ENCODE data around the gene ZFP3.
"Not testable (repeated sequence)": the region's sequence is repeated elsewhere in the genome, so short reads cannot be mapped to it uniquely, and the experiment has no call there.

The ZFP3 gene

DNA sequence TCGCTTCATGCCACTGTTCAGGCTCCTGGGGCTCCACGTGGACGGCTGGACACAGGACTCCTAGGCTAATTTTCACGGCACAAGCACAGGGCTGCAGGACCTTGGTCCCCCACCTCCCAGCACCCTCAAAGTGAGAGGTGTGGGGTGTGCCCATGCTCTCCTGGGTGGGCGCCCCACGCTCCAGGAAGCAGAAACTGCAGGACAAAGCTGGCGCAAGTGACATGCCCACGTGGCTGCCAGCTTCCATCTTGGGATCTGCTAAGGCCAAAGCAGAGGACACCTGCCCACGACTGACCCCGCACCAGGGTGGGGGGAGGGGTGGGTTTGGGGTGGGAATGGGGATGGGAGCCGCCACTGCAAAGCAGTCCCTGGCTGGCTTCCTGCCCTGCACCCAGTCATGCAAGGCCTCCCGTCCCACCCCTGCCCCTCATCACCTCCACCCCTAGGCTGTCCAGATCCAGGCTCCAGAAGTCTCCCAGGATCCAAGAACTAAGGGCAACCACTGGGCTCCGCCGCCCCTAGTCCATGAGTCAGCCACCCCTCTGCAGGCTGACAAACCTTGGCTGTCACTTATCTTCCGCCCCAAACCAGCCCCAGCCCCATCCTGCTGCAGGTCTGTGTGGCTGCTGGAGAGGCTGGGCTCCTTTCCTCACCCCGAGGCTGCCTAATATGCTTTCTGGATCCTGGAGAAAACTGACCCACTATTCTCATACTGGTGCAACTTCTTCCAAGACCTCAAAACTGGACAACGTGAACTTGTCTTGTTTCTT is 48.6 kb downstream of the ZFP3 start:
- DNase-seq: no peak

DNA sequence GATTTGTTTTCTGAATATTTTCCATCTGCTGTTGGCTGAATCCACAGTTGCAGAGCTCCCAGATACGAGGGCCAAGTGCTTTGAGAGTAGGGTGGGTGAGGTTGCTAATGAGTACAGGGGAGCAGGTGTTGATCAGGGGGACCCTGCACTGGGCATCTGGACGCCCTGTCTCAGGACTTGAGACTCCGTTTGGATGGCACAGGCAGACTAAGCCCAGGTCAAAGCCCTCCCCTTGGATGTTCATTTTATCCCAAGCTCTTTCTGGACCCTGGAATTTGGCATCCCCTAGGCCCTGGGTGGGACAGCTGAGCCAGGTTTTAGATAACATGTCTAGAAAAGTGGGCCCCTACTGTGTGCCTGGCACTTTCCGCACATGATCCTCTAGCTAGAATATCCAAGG is 49.6 kb downstream of the ZFP3 start:
- DNase-seq: no peak

DNA sequence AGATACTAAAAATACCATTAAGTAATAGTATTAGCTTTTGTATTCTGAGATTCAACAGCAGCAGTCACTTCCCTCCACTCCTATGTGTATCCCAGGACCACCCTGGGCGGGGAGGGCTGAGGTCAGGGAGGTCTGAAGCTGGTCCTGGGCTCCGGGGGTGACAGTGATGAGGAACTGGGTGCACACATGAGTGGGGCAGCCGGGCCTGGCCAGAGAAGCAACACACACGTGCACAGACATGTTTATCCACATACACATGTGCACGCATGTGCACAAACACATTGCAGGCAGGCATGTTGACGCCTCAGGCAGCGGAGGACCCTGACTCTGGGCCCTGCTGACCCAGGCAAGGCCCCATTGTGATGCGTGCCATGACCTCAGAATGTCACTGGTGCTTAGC is 50.1 kb downstream of the ZFP3 start:
- not testable (repeated sequence) for DNase-seq

DNA sequence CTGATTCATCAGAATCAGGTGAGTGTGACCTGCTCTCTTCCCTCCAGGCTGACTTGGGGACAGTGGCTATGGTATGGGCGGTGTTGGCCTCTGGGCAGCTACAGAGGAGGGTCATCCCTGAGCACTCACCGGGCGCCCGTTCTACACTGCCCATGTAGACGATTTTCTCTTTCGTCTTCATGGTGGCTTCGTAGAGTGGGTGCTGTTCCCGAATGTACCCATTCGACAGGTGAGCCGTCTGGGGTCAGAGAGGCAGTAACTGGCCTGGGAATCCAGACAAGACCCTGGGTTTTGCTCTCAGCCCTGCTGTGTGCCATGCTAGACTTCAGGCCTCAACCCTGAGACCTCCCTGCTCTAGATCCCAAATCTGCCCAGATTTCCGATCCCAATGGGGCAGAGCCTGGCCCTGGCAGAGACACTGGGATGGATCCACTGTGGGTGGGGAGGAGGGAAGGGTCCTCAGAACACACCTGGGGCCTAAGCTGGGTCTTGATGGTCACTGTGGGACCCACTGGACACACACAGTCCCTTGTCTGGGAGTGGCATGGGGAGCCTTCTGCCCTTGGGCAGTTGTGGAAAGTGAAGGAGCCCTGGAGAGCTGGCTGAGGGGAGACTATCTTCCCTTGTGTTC is 50.8 kb downstream of the ZFP3 start:
- no peak for DNase-seq

DNA sequence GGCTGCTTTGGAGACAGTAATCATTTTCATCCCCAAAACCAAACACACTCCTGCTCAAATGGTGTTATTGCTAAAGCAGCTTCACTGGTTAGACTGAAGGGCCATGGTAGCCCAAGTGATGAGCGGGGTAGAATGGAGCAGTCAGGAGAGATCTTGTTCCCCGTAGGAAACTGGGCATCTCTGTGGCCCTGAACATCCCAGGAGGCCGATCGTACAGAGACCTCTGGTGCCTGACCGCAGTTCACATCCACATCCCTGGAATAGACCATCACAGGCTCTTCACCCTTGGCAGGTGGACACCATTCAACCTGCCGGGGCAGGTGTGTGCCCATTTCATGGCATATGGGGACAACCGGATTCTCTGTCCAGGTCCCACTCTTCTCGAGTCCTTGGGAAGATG is 51.5 kb downstream of the ZFP3 start:
- not testable (repeated sequence) for DNase-seq

DNA sequence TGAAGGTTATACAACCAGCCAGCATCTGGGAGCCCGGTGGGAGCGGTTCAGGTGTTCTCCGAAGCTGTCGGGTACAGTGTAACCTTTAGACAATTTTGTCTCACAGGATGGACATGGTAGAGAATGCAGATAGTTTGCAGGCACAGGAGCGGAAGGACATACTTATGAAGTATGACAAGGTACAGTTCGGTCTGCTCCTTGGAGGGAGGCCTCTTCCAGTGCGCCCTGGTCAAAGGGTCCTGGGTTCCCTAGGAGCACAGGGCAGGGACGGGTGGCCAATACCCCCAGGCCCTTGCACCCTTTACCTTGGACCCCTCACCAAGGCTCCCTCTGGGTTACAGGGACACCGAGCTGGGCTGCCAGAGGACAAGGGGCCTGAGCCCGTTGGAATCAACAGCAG is 52.0 kb downstream of the ZFP3 start:
- DNase-seq: not testable (repeated sequence)

DNA sequence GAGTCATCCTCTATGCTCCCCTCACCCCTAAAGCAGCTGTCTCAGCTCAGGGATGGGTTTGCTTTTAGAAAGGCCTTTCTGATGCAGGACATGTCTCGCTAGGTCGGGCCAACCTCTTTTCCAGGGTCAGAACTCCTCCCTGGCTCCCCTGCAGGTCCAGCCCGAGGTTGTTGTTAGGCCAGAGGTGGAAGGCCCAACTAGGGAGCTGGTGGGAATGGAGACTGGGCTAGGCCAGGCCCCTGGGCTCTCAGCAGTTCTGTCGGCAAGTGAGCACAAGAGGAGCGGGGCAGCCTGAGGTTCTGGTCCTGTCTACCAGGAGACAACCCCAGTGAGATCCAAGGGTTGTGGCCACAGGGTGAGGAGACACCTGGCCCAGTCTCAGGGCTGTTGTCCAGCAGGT is 52.4 kb downstream of the ZFP3 start:
- DNase-seq: not testable (repeated sequence)

DNA sequence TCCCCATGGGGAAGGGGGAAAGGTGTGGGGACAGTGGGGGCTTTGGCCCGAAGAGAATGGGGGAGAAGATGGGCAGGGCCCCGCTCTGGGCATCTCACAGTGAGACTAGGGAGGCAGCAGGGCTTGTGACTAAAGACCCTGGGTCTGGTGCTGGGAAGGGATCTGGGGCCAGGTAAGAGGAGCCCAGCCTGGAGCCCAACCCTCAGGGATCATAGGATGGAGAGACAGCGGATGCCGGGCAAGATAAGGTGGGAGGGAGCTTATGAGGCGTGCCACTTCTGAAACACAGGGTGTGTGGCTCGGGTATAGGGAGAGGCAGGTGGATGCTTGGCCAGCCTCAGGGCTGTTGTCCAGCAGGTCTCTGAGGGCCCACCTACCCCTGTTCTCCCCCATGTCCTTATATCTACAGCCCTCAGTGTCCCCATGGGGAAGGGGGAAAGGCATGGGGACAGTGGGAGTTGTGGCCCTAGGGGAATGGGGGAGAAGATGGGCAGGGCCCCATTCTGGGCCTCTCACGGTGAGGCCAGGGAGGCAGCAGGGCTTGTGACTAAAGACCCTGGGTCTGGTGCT is 53.0 kb downstream of the ZFP3 start:
- no peak for DNase-seq

DNA sequence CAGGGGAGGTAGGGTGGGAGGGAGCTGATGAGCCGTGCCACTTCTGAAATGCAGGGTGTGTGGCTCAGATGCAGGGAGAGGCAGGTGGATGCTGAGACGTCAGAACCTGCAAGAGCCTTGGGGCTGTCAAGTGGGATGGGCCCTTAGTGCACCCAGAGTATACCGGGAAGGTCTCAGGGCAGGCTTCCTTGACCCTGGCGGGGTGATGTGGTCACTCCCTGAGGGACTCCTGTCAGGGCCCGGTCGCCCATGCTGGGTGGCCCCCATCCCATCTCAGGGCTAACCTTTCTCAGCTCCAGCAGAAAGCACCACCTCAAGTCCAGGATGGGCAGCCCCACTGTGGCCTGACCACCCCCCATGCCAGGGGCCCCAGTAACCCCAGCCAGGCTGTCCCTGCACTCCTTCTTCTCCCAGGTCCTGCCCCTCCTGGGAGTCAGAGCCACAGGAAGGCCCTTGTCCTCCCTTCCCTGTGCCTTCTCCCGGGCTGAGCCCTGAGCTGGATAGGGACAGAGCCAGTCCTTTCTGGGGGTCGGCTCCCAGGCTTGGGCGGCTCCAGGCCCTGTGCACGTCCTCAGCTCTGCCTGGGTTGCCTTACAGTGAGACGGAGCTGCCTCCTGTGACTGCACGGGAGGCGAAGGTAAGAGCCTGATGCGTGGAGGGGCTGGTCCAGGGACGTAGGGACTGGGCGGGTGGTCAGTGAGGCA is 53.7 kb downstream of the ZFP3 start:
- not testable (repeated sequence) for DNase-seq

DNA sequence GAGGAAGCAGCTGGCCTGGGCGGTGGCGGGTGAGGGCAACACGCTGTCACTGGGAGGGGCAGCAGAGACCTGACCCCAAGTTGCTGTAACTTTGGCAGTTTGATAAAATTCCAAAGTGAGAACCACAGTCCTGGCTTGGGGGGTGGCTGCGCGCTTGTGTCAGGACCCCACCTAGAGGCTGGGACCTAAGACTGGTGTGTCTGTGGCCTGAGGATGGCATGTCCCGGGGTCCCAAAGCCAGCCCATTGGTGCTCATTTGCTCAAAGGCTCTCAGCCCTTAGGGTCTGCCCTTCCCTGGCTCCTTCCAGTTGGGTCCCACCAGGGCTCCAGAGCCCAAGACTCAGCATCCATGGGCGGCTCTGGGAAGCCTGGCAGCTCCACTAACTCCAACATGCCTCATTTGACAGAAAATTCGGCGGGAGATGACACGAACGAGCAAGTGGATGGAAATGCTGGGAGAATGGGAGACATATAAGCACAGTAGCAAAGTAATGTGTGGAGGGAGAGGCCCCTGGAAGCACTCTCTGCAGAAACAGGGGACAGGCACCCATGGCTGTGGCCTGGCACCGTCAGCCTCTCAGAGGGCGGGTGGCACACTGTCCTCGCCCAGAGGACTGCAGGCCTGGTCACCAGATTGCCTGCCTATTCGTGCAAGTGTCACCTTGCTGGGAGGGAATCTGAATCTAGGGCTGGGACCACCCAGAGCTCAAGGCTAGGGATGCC is 54.4 kb downstream of the ZFP3 start:
- DNase-seq: not testable (repeated sequence)

DNA sequence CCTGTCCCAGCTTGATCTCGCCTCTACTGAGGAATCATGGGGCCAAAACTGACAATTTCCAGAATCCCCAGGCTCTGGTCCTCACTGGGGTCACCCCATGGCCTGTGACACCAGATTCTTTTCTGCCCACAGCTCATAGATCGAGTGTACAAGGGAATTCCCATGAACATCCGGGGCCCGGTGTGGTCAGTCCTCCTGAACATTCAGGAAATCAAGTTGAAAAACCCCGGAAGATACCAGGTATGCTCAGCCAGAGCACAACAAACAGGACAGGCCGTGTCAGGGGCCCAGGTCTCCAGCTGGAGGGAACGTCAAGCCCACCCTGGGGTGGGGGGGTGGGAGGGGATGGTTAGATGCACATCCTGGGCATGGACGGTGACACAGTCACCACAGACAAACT is 55.0 kb downstream of the ZFP3 start:
- DNase-seq: no peak

DNA sequence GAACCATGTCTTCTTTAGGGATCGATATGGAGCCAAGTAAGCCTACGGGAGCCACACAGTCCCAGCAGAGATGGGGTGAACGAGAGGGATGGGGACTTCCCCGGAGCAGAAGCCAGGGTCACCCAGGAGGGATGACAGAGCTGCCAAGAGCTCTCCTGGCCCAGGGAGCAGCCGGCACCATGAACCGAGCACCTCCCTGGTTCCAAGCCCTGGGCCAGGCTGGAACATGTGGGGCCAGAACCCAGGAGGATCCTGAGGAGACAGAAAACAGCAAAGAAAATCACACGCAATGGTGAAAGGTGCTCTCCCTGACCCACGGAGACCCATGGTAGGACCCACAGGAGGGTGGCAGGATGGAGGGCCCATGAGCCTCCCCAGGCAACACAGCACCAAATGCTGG is 55.7 kb downstream of the ZFP3 start:
- not testable (repeated sequence) for DNase-seq

DNA sequence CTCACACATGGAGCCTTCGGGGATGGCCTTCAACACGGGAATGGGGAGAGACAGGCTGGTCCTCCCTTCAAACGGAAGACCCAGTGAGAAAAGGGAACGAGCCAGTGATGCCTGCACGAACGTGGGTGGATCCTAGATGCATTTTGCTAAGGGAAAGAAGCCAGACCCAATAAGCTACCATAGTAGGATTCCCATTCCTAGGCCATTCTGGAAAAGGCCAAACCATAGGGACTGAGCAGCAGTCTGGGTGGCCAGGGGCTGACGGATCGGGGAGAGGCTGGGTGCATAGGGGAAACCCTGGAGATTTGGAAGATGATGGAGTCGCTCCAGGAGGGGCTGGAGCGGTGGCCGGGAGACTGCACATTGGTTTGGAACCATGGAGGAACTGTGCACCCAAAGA is 56.3 kb downstream of the ZFP3 start:
- DNase-seq: not testable (repeated sequence)

DNA sequence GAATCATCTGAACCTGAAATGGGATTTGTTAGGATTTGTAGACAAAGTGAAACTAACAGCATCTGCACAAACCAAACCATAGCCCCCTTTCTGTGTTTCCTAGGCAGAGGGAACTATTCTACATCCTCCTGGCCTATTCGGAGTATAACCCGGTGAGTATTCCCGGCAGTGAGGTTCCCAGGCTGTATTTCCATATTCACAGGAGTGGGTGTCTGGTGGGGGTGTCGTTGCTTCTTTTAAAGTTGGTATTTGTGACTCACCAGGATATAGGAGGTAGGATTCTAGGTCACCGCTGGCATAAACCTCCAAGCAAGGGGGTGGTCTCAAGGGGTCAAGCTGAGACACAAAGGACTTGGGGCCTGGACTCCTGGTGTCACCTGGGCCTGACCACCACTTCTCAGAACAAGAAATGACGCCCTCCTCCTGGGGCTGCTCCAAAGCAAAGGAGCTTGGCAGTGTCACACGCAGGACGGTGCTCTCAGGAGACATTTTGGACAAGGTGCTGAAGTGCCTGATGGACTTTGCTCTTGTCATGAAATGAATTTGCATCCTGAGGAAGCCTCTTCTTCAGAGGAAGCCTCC is 57.0 kb downstream of the ZFP3 start:
- DNase-seq: not testable (repeated sequence)

DNA sequence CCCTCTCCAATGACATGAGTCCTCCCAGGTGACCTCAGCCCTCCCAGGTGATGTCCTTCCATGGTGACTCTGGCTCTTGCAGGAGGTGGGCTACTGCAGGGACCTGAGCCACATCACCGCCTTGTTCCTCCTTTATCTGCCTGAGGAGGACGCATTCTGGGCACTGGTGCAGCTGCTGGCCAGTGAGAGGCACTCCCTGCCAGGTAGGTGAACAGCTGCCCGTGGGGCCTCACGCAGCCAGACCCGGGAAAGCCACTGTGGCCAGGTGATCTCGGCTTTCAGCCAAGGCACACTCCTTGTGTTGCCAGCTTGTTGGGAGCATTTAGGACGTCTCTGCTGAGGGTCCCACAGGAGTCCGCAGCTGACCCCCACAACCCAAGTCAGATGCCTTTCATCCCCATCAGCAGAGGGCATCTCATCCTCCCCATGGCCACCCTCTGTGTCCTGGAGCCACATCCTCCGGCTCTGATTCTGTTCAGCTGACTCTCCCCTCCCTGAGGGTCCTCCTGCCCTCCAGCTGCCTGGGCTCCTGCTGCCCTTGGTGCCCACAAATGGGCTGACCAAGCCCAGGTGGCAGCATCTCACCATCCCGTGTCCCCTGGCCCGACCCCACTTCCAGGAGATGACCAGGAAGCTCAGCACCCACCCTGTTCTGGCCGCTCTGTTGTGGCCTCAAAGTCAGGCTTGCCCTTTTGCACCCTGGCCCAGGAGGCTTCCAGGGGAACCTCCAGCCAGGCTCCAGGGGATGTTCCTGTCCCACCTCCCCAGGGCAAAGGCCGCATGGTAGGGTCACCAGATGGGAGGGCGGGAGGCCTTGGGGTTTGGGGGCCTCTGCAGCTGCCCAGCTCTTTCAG is 57.7 kb downstream of the ZFP3 start:
- no peak for DNase-seq

DNA sequence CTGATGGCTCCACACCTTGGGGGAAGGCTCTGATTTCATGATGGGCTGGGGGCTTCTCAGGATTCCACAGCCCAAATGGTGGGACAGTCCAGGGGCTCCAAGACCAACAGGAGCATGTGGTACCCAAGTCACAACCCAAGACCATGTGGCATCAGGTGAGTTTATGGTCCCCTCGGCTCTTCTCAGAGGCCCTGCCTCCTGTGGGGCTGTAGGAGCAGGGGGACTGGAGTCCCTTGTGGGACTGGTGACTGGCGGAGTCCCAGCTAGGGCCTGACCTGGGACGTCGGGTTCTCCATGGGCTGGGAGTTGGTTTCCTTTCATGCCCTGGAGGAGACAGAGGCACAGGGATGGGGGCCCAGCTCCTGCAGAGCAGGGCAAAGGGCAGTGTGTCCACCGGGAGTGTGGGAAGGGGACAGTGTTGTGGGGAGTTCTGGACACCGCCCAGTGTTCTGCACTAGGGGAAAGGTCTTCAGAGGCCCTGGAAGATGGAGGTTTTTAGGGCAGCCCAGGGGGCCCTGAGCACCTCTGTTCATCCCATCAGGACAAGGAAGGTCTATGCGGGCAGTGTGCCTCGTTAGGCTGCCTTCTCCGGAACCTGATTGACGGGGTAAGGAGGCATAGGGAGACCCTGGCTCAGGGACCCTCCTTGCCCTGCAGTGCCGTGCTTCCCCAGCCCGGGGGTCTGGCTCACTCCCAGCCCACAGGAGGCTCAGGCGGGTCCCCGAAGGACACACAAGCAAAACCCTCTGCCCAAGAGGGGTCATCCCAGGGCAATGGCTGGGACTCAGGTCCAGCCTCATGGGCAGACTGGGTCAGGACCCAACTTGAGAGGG is 58.5 kb downstream of the ZFP3 start:
- not testable (repeated sequence) for DNase-seq

DNA sequence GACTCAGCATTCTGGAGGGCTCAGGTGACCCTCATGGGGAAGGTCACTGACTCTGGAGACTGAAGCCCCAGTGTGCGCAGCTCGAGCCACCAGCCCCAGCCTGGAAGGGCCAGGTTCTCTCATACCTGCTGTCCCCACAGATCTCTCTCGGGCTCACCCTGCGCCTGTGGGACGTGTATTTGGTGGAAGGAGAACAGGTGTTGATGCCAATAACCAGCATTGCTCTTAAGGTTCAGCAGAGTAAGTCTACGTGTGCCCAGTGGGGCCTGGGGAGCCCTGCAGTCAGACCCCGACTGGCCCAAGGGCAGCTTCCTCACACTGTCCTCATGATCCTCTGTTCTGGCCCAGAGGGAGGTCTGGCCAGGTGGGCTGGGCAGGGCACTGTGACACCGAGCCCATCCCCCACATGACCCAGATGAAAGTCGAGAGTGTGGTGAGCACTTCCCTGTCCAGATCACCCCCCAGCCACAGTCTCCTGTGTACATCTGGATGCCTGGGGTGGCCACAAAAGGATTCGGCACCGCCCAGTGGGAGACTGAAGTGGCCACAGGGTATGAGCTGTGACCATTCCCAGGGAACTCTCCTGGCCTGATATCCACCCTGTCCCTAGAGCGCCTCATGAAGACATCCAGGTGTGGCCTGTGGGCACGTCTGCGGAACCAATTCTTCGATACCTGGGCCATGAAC is 59.4 kb downstream of the ZFP3 start:
- not testable (repeated sequence) for DNase-seq

DNA sequence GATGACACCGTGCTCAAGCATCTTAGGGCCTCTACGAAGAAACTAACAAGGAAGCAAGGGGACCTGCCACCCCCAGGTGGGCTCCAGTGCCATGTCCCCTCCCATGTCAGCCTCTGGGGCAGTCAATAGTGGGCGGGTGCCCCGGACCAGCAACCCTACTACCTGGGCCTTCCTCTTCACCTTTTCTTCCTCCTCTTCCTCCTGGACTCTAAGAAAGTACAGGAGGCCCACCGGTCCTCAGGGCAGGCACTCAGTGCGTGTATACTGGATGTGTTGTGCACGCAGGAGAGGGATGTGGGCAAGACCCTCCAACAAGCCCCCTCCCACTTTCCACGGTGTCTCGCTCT is 59.9 kb downstream of the ZFP3 start:
- DNase-seq: not testable (repeated sequence)

DNA sequence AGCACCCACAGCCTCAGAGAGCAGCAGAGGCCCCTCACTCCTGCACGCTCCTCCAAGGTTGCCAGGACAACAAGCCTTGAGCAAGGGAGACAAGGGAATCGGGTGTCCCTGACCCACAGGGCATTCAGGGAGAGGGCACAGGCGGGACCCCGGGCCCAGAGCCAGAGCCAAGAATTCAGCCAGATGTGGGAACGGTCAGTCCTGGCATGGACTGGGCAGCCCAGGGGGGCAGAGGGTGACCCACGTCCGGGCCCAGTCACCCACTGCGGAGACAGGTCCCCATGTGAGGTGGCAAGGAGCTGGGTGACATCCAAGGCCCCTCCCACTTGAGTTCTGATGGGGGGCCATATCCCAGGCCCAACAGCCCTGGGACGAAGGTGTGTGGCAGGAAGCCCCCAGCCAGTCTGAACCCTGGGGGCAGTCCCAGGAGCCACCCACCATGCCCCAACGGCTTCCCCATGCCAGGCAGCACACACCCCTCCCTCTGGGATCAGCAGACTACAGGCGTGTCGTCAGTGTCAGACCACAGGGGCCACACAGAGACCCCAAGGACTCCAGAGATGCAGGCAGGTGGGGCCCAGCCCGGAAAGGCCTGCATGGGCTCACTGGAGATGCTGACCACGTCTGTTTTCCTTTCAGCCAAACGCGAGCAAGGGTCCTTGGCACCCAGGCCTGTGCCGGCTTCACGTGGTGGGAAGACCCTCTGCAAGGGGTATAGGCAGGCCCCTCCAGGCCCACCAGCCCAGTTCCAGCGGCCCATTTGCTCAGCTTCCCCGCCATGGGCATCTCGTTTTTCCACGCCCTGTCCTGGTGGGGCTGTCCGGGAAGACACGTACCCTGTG is 60.6 kb downstream of the ZFP3 start:
- no peak for DNase-seq
